Fibroblast of the aortic adventitia (primary cell): ENCODE measurements around the gene ACTA2. TPM values are rescaled to one million over a fixed set of nuclear protein-coding genes. Genes with fewer than 3 reads are reported as not detected.

Experiments
- DNase-seq: peaks from one replicate; pipeline ENCODE4 v3.0.0-alpha.2; 2010; ENCODE audit warnings: low read depth
- H3K4me3 ChIP-seq: 2 replicates; pipeline ENCODE4 v1.5.1; 2011; ENCODE audit warnings: low read depth, mild to moderate bottlenecking, control low read depth, low read length, moderate library complexity
- total RNA-seq: library from RNA; depleted of rRNA; stranded (reverse); fragments of >200 nt; gene quantifications from 2 replicates; pipeline ENCODE4 v1.2.3, GENCODE V29; 2012; ENCODE audit warnings: low replicate concordance
- TF ChIP-seq, protein P1 (sequence below): IDR thresholded peaks from 2 replicates; pipeline ENCODE4 v1.5.1; 2011; ENCODE audit warnings: mild to moderate bottlenecking, low read length, control low read depth, inconsistent platforms; ENCODE audit not compliant: insufficient read depth

Gene ACTA2
- total RNA-seq, 1 donor: 73.5 TPM

DNA sequence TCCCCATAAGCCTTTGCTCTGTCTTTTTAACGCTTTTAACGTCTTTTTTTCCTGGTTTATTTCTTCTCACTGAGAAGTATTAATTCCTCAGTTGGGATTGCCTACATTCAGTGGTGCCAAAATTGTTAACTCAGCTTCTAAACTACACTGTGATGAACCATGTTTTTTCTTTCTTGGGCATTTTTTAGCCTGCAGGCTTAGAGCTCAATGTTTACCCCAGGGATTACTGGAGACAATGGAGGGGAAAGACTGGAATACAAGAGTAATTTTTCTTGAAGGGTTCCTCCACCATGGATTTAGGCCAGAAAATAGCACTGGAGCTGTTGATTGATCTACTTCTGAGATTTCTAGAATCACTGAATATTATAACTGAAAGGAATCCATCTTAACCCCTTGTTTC lies 52.7 kb downstream of the ACTA2 start:
- TF ChIP-seq, protein P1, sequence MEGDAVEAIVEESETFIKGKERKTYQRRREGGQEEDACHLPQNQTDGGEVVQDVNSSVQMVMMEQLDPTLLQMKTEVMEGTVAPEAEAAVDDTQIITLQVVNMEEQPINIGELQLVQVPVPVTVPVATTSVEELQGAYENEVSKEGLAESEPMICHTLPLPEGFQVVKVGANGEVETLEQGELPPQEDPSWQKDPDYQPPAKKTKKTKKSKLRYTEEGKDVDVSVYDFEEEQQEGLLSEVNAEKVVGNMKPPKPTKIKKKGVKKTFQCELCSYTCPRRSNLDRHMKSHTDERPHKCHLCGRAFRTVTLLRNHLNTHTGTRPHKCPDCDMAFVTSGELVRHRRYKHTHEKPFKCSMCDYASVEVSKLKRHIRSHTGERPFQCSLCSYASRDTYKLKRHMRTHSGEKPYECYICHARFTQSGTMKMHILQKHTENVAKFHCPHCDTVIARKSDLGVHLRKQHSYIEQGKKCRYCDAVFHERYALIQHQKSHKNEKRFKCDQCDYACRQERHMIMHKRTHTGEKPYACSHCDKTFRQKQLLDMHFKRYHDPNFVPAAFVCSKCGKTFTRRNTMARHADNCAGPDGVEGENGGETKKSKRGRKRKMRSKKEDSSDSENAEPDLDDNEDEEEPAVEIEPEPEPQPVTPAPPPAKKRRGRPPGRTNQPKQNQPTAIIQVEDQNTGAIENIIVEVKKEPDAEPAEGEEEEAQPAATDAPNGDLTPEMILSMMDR: no peak
- DNase-seq: peak; percentile 87
- H3K4me3 ChIP-seq: no peak overlapping the region

GRCh38 chr10:88898727-88899126 lies 53.8 kb downstream of the ACTA2 start:
- no peak for DNase-seq
- H3K4me3 ChIP-seq: no peak overlapping the region
- TF ChIP-seq, protein P1: no peak

GRCh38 chr10:88896994-88897853 lies 55.3 kb downstream of the ACTA2 start:
- DNase-seq: no peak
- no peak overlapping the region for H3K4me3 ChIP-seq
- TF ChIP-seq, protein P1: no peak

- H3K4me3 ChIP-seq: no peak overlapping the region
- TF ChIP-seq, protein P1: no peak
- no peak for DNase-seq
Observed at GRCh38 chr10:88896372-88896993, 56.1 kb downstream of the ACTA2 start.

DNA sequence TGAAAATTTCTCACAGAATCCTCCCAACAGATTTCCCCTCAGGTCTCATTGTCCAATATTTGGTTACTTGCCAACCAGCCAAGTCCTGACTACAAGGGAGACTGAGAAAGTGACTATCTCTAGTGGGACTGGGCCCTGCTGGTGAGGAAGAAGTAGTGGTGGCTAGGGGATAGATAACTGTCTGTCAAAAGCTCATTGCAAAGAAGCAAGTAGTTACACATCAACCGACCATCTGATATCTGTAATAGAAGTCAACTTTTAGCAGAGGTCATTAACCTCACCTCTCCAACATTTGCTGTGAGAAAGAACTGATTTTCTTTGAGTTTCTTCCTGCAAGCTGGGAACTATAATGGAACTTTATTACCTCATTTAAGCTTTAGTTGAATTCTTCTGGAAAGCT lies 57.3 kb downstream of the ACTA2 start:
- H3K4me3 ChIP-seq: no peak overlapping the region
- no peak for DNase-seq
- TF ChIP-seq, protein P1: no peak

GRCh38 chr10:88893611-88894010 lies 59.0 kb downstream of the ACTA2 start:
- peak; percentile 74 for DNase-seq
- no peak overlapping the region for H3K4me3 ChIP-seq
- TF ChIP-seq, protein P1: no peak
